ENCODE results near the gene TMEM151B. TPM values are rescaled to one million over a fixed set of nuclear protein-coding genes. Genes with fewer than 3 reads are reported as not detected.
A peak's percentile ranks its signal among the peaks of the same experiment; 100 is the strongest.

TMEM151B gene
- total and polyA plus RNA-seq, 2 of the 13 experiments (the other 11 are each of a cell fraction or from before 2014, with no cell fraction given) = not detected

GRCh38 chr6:44245912-44246662 is 24.2 kb upstream of the TMEM151B start (continued):
- peak; percentile 54 for TF ChIP-seq ZNF543 (CRISPR knock-in tag; IDR thresholded peaks at IDR 0.05)
- peak; percentile 88 for TF ChIP-seq ZNF615 (CRISPR knock-in tag; IDR thresholded peaks at IDR 0.05; ENCODE audit: borderline replicate concordance)
- TF ChIP-seq MYNN (CRISPR knock-in tag; IDR thresholded peaks at IDR 0.05; ENCODE audit: low read depth) = 0 out of 2 replicates have a peak, but pooled peaks have one; percentile 19
- peak; percentile 90; the same call in 1 of the 2 replicates for TF ChIP-seq SALL2 (CRISPR knock-in tag; IDR thresholded peaks at IDR 0.05)
- peak; percentile 3; the same call in 1 of the 2 replicates for TF ChIP-seq ZNF335 (CRISPR knock-in tag; IDR thresholded peaks at IDR 0.05)
- peak; percentile 48; the same call in 1 of the 2 replicates for TF ChIP-seq PHF8 (CRISPR knock-in tag; IDR thresholded peaks at IDR 0.05)
- TF ChIP-seq PLSCR1 (CRISPR knock-in tag; IDR thresholded peaks at IDR 0.05; ENCODE audit: borderline replicate concordance) = no peak
- no peak; the same call in 1 of the 2 replicates for TF ChIP-seq ZNF652 (CRISPR knock-in tag; IDR thresholded peaks at IDR 0.05; ENCODE audit: borderline replicate concordance, low read depth)
- 0 out of 2 replicates have a peak, but pooled peaks have one; percentile 23 for TF ChIP-seq ZNF816 (CRISPR knock-in tag; IDR thresholded peaks at IDR 0.05; ENCODE audit: borderline replicate concordance)
- peak; percentile 95 for TF ChIP-seq PATZ1 (CRISPR knock-in tag; IDR thresholded peaks at IDR 0.05)
- peak; percentile 83 for TF ChIP-seq MYPOP (CRISPR knock-in tag; IDR thresholded peaks at IDR 0.05)
- TF ChIP-seq ZNF670 (CRISPR knock-in tag; IDR thresholded peaks at IDR 0.05; ENCODE audit: borderline replicate concordance) = no peak
- peak; percentile 72; the same call in 1 of the 2 replicates for TF ChIP-seq HES4 (CRISPR knock-in tag; IDR thresholded peaks at IDR 0.05; ENCODE audit: borderline replicate concordance)
- TF ChIP-seq SKIL (CRISPR knock-in tag; IDR thresholded peaks at IDR 0.05; ENCODE audit: borderline replicate concordance) = peak; percentile 86
- no peak for TF ChIP-seq ZNF207 (IDR thresholded peaks at IDR 0.05; ENCODE audit: borderline replicate concordance)
- TF ChIP-seq GMEB2 (CRISPR knock-in tag; IDR thresholded peaks at IDR 0.05; ENCODE audit: low read depth) = peak; percentile 68; the same call in 1 of the 2 replicates
- TF ChIP-seq MZF1 (CRISPR knock-in tag; IDR thresholded peaks at IDR 0.05; ENCODE audit: borderline replicate concordance) = no peak
- peak; percentile 70 for TF ChIP-seq IKZF5 (CRISPR knock-in tag; IDR thresholded peaks at IDR 0.05)
- peak; percentile 46 for TF ChIP-seq MEF2D (CRISPR knock-in tag; IDR thresholded peaks at IDR 0.05)
- TF ChIP-seq NCOA1 (CRISPR knock-in tag; IDR thresholded peaks at IDR 0.05) = no peak

All from HepG2 (cell line).